Activated effector memory CD4-positive, alpha-beta T cell treated with anti-CD3 and anti-CD28 coated beads, Interleukin-2, amount 50 U/mL, for 16 hours (primary cell): Measurements from ENCODE around the gene DYNLT1.

Source experiments
- DNase-seq: peaks from one replicate; pipeline ENCODE4 v3.0.0-alpha.2; 2020

The DYNLT1 gene

GRCh38 chr6:158591810-158592209 lies 52.7 kb downstream of the DYNLT1 start:
- no peak for DNase-seq

- DNase-seq = no peak
Observed at GRCh38 chr6:158591134-158591809, 53.3 kb downstream of the DYNLT1 start.

GRCh38 chr6:158589366-158589765 lies 55.2 kb downstream of the DYNLT1 start:
- no peak for DNase-seq

- DNase-seq = no peak
Observed at GRCh38 chr6:158586652-158587051, 57.9 kb downstream of the DYNLT1 start.
